Fibroblast of lung (primary cell): ENCODE measurements around the gene USP11. TPM values are rescaled to one million over a fixed set of nuclear protein-coding genes. Genes with fewer than 3 reads are reported as not detected.
A peak's percentile ranks its signal among the peaks of the same experiment; 100 is the strongest.

Experiments used
- DNase-seq, 2 donors: peaks; one replicate each; pipeline versions ENCODE4 v3.0.0 to v3.0.0-alpha.2; 2010; ENCODE audit warnings: low read depth in 2 of 2
- H2AFZ ChIP-seq: 2 replicates; pipeline ENCODE4 v1.5.1; 2012; ENCODE audit warnings: low read length, control low read depth, inconsistent platforms
- H3K27ac ChIP-seq: 2 replicates; pipeline ENCODE4 v1.5.1; 2011; ENCODE audit warnings: low read length, control low read depth; ENCODE audit not compliant: insufficient read depth
- H3K27me3 ChIP-seq: 2 replicates; pipeline ENCODE4 v1.5.1; 2011; ENCODE audit warnings: mild to moderate bottlenecking, low read length; ENCODE audit not compliant: control insufficient read depth, insufficient read depth
- H3K36me3 ChIP-seq: 2 replicates; pipeline ENCODE4 v1.5.1; 2011; ENCODE audit warnings: low read length; ENCODE audit not compliant: control insufficient read depth, insufficient read depth
- H3K4me1 ChIP-seq: 2 replicates; pipeline ENCODE4 v1.5.1; 2011; ENCODE audit warnings: low read length; ENCODE audit not compliant: control insufficient read depth, insufficient read depth; ENCODE audit errors: extremely low read depth
- H3K4me2 ChIP-seq: 2 replicates; pipeline ENCODE4 v1.5.1; 2011; ENCODE audit warnings: low read length, control low read depth; ENCODE audit not compliant: insufficient read depth; ENCODE audit errors: extremely low read depth
- H3K4me3 ChIP-seq, 4 experiments: fragments of 200-600 bp in 1 of 4; sonication (generic) in 1 of 4; replicated peaks in 1 of 4; 2 replicates each; pipeline ENCODE4 v1.5.1; 2011 to 2016; ENCODE audit warnings: low read length in 4 of 4, low read depth in 3 of 4, mild to moderate bottlenecking in 3 of 4, control low read depth in 2 of 4, inconsistent platforms in 1 of 4, mixed read lengths in 1 of 4; ENCODE audit not compliant: insufficient read depth in 1 of 4; ENCODE audit errors: control extremely low read depth in 1 of 4
- H3K79me2 ChIP-seq: 2 replicates; pipeline ENCODE4 v1.5.1; 2012; ENCODE audit warnings: mild to moderate bottlenecking, low read length, inconsistent platforms; ENCODE audit not compliant: control insufficient read depth, insufficient read depth
- H3K9ac ChIP-seq: 2 replicates; pipeline ENCODE4 v1.5.1; 2011; ENCODE audit warnings: mild to moderate bottlenecking, low read length, control low read depth; ENCODE audit not compliant: insufficient read depth
- H3K9me3 ChIP-seq: 2 replicates; pipeline ENCODE4 v1.5.1; 2012; ENCODE audit warnings: low read depth, low read length; ENCODE audit not compliant: control insufficient read depth, insufficient read depth
- H4K20me1 ChIP-seq: 2 replicates; pipeline ENCODE4 v1.5.1; 2011; ENCODE audit warnings: low read length; ENCODE audit not compliant: control insufficient read depth, insufficient read depth; ENCODE audit errors: extremely low read depth
- EZH2 ChIP-seq: IDR thresholded peaks from 2 replicates; pipeline ENCODE4 v1.5.1; 2012; ENCODE audit warnings: low read length, control low read depth, mild to moderate bottlenecking; ENCODE audit errors: missing control alignments
- polyA minus RNA-seq: library from RNA; depleted of rRNA, polyadenylated mRNA; stranded (reverse); fragments of >200 nt; gene quantifications from 2 replicates; pipeline ENCODE4 v1.2.3, GENCODE V29; 2011; ENCODE audit warnings: low replicate concordance
- polyA plus RNA-seq, 2 donors: library from polyadenylated mRNA; depleted of rRNA in 1 of 2; stranded (reverse) in 1 of 2; unstranded in 1 of 2; fragments of >200 nt; gene quantifications; 2 replicates each; pipeline ENCODE4 v1.2.1, GENCODE V29; 2011 to 2012; ENCODE audit warnings: missing spikeins in 1 of 2
- total RNA-seq: library from RNA; depleted of rRNA; stranded (reverse); fragments of >200 nt; gene quantifications from 2 replicates; pipeline ENCODE4 v1.2.1, GENCODE V29; 2014
- TF ChIP-seq, protein P1 (sequence below), 2 donors: IDR thresholded peaks in 1 of 2; conservative IDR thresholded peaks in 1 of 2; 1 replicate in 1 of 2; 2 replicates in 1 of 2; pipeline ENCODE4 v1.5.1; 2011 to 2012; ENCODE audit warnings: low read length in 2 of 2, control low read depth in 1 of 2, inconsistent platforms in 1 of 2, low read depth in 1 of 2, mild to moderate bottlenecking in 1 of 2

The USP11 gene
- total RNA-seq (37.0 and 47.9 TPM in 2 replicates), polyA plus RNA-seq (24.6 and 26.1 TPM in 2 replicates), polyA minus RNA-seq (144 and 168 TPM in 2 replicates)
- polyA plus RNA-seq (2012), result 45.7 and 45.9 TPM in 2 replicates

- H3K27me3 ChIP-seq, result no peaks in the 10 kb centered on the region
- H3K79me2 ChIP-seq, result peaks cover 34% of the 10 kb centered on the region
- no peaks in the 10 kb centered on the region for H3K9me3 ChIP-seq
- DNase-seq, result peak; percentile 42 to 60
- no peaks in the 10 kb centered on the region for H4K20me1 ChIP-seq
- peak within 1 kb of the TSS; percentile 79 for H3K9ac ChIP-seq
- TF ChIP-seq, protein P1, sequence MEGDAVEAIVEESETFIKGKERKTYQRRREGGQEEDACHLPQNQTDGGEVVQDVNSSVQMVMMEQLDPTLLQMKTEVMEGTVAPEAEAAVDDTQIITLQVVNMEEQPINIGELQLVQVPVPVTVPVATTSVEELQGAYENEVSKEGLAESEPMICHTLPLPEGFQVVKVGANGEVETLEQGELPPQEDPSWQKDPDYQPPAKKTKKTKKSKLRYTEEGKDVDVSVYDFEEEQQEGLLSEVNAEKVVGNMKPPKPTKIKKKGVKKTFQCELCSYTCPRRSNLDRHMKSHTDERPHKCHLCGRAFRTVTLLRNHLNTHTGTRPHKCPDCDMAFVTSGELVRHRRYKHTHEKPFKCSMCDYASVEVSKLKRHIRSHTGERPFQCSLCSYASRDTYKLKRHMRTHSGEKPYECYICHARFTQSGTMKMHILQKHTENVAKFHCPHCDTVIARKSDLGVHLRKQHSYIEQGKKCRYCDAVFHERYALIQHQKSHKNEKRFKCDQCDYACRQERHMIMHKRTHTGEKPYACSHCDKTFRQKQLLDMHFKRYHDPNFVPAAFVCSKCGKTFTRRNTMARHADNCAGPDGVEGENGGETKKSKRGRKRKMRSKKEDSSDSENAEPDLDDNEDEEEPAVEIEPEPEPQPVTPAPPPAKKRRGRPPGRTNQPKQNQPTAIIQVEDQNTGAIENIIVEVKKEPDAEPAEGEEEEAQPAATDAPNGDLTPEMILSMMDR (conservative IDR thresholded peaks at IDR 0.05 in 1 of 2, IDR thresholded peaks at IDR 0.05 in 1 of 2; ENCODE audit: low read depth in 1 of 2, low read length in 2 of 2), result no peak
- TF ChIP-seq EZH2, result no peak
- H3K36me3 ChIP-seq, result peaks cover 2% of the 10 kb centered on the region
- peak within 1 kb of the TSS; percentile 74 for H3K4me2 ChIP-seq
- H3K4me3 ChIP-seq, result peak within 1 kb of the TSS; percentile 55 to 91 (median 72)
- peak within 1 kb of the TSS; percentile 94 for H3K27ac ChIP-seq
- H3K4me1 ChIP-seq, result no peaks in the 10 kb centered on the region
- peak within 1 kb of the TSS; percentile 13 for H2AFZ ChIP-seq
These were observed at the start of gene USP11 for GRCh38 chrX:47232803-47233332. TSS of gene USP11 (plus strand) at chrX:47233009. CDS start at chrX:47233044, 35 bp downstream.

- no peaks in the 10 kb centered on the region for H3K27me3 ChIP-seq
- H3K9ac ChIP-seq, result no peak overlapping the region
- no peaks in the 10 kb centered on the region for H3K9me3 ChIP-seq
- H2AFZ ChIP-seq, result no peak overlapping the region
- no peaks in the 10 kb centered on the region for H3K4me1 ChIP-seq
- no peak overlapping the region for H3K4me2 ChIP-seq
- no peak for TF ChIP-seq EZH2
- TF ChIP-seq, protein P1 (conservative IDR thresholded peaks at IDR 0.05 in 1 of 2, IDR thresholded peaks at IDR 0.05 in 1 of 2; ENCODE audit: low read depth in 1 of 2, low read length in 2 of 2), result no peak
- H3K27ac ChIP-seq, result no peak overlapping the region
- no peaks in the 10 kb centered on the region for H3K79me2 ChIP-seq
- no peak overlapping the region for H3K4me3 ChIP-seq
- peaks cover 16% of the 10 kb centered on the region for H3K36me3 ChIP-seq
- DNase-seq, result no peak
- no peaks in the 10 kb centered on the region for H4K20me1 ChIP-seq
These were observed 48.3 kb upstream of the USP11 start for GRCh38 chrX:47184486-47184885.

DNA sequence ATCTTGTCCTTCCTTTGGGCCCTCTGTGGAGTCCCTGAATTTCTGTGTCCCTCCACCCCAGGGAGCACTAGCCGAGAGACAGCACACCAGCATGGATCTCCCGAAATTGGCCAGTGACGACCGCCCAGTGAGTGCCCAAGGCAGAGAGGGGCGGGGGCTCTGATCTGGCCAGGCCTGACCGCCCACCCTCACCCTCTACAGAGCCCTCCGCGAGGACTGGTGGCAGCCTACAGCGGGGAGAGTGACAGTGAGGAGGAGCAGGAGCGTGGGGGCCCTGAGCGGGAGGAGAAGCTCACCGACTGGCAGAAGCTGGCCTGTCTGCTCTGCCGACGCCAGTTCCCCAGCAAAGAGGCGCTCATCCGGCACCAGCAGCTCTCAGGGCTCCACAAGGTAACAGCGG is 47.6 kb upstream of the USP11 start:
- Histone ChIP-seq H3K4me1 (no peaks in the 10 kb centered on the region), H3K27ac (no peak overlapping the region), H3K9me3 (no peaks in the 10 kb centered on the region), H4K20me1 (no peaks in the 10 kb centered on the region), H3K4me2 (no peak overlapping the region), H3K9ac (no peak overlapping the region), H3K4me3 (no peak overlapping the region), H3K36me3 (peaks cover 16% of the 10 kb centered on the region), H3K79me2 (no peaks in the 10 kb centered on the region), H2AFZ (no peak overlapping the region), H3K27me3 (no peaks in the 10 kb centered on the region)
- DNase-seq, result no peak
- TF ChIP-seq EZH2, result no peak
- TF ChIP-seq, protein P1 (conservative IDR thresholded peaks at IDR 0.05 in 1 of 2, IDR thresholded peaks at IDR 0.05 in 1 of 2; ENCODE audit: low read depth in 1 of 2, low read length in 2 of 2), result no peak
